Prostate gland (tissue), 2 donors: ENCODE data around the gene NDUFA1. TPM values are rescaled to one million over a fixed set of nuclear protein-coding genes. Genes with fewer than 3 reads are reported as not detected.
"Not testable (repeated sequence)": the region's sequence is repeated elsewhere in the genome, so short reads cannot be mapped to it uniquely, and the experiment has no call there.

ENCODE experiments used
- DNase-seq: peaks from one replicate; pipeline ENCODE4 v3.0.0-alpha.2; 2019; ENCODE audit warnings: low spot score
- H3K27ac ChIP-seq, 2 donors: fragments of 200-600 bp; sonication (generic); 2 replicates each; pipeline ENCODE4 v1.5.1; 2017 to 2019
- H3K27me3 ChIP-seq: fragments of 200-600 bp; sonication (generic); replicated peaks from 2 replicates; pipeline ENCODE4 v1.5.1; 2019; ENCODE audit not compliant: insufficient read depth
- H3K36me3 ChIP-seq, 2 donors: fragments of 200-600 bp; sonication (generic); 1 replicate in 1 of 2; 2 replicates in 1 of 2; pipeline versions ENCODE4 v1.5.1 to v1.8.1; 2017 to 2019
- H3K4me1 ChIP-seq: fragments of 200-600 bp; sonication (generic); replicated peaks from 2 replicates; pipeline ENCODE4 v1.5.1; 2019
- H3K4me3 ChIP-seq, 2 donors: fragments of 200-600 bp; sonication (generic); 2 replicates each; pipeline ENCODE4 v1.5.1; 2017 to 2019
- H3K9me3 ChIP-seq: fragments of 200-600 bp; sonication (generic); 2 replicates; pipeline ENCODE4 v1.5.1; 2017
- CTCF ChIP-seq, 4 experiments: fragments of 200-600 bp in 2 of 4; fragments of 450-650 bp in 2 of 4; sonication (generic) in 2 of 4; IDR thresholded peaks; 1 replicate in 3 of 4; 2 replicates in 1 of 4; pipeline ENCODE4 v1.5.1; 2016 to 2019; ENCODE audit warnings: antibody characterized with exemption in 4 of 4, mild to moderate bottlenecking in 2 of 4, moderate library complexity in 2 of 4
- POLR2A ChIP-seq: fragments of 450-650 bp; IDR thresholded peaks from one replicate; pipeline ENCODE4 v1.6.1; 2016; ENCODE audit warnings: antibody characterized with exemption, mild to moderate bottlenecking
- POLR2AphosphoS5 ChIP-seq: sonication (generic); formaldehyde crosslinking; IDR thresholded peaks from one replicate; pipeline ENCODE4 v1.6.1; 2017; ENCODE audit warnings: antibody characterized with exemption
- WGBS: methylation state at CpG from one replicate; pipeline ENCODE4 v1.1.5; 2018; 5-methylcytosine and 5-hydroxymethylcytosine counted together
- intact Hi-C: fragments of 100-400 bp; cut with DNase I; formaldehyde crosslinking; loops from one replicate; pipeline ENCODE4 v1.14.2; 2022
- total RNA-seq, 2 donors: library from RNA; depleted of rRNA; stranded (reverse); fragments of >200 nt; gene quantifications; one replicate each; pipeline ENCODE4 v1.1.0, GENCODE V29; 2016

The NDUFA1 gene
- total RNA-seq, result 10 to 100 TPM; 54.6 to 96.5 TPM

DNA sequence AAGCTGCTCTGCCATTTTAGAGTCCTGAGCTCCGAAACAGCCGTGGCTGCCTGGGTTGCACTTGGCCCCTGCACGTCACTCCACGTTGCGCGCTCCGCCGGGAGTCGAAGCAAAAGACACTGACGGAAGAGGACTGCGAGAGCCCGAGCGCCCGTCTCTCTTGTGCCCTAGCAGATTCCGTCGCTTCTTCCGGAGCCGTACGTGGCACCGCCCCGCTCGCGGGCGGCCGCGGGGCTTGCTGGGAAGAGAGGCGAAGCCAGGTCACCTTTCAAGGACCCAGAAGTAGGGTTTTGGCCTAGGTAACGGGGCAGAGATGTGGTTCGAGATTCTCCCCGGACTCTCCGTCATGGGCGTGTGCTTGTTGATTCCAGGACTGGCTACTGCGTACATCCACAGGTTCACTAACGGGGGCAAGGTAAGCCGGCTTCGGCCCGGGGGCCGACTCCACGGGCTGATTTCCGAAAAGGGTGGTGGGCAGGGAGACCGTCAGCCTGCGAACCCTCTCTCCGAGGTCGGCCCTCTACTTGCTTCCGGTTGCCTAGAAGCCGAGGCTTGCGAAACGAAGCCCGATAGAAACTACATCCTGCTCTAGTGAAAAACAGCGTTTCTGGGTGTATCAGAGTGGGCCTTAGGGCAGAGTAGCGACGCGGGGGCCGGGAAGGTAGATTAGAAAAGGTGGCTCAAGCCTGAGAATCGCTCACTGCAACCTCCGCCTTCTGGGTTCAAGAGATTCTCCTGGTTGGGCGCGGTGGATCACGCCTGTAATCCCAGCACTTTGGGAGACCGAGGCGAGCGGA lies at the start of gene NDUFA1, which contains the start of gene RNF113A:
Gene NDUFA1 (plus strand): TSS at position 234 of the 797 bp plus-strand sequence. CDS start 80 bp downstream, at position 314.
Gene RNF113A (minus strand): TSS at position 135 of the 797 bp plus-strand sequence. CDS start 120 bp downstream, at position 15.
- no peaks in the 10 kb centered on the region for H3K4me1 ChIP-seq
- no peaks in the 10 kb centered on the region for H3K27me3 ChIP-seq
- H3K27ac ChIP-seq, result peak within 1 kb of the TSS; percentile 83 to 89
- H3K36me3 ChIP-seq, result no peaks in the 10 kb centered on the region
- H3K9me3 ChIP-seq, result no peaks in the 10 kb centered on the region
- TF ChIP-seq CTCF (IDR thresholded peaks at IDR 0.05) (no peak), POLR2A (peak; percentile 53), POLR2AphosphoS5 (peak; percentile 88)
- WGBS, result 1% methylated on average over 25 of the region's 62 CpGs
- intact Hi-C loops, result loop anchor here (5.0 to 10.0 kb wide), 2 partner anchors 79 to 267 kb away; partner anchors contain the start of genes NKRF and RPL39
- DNase-seq, result peak; percentile 77
- peak within 1 kb of the TSS; percentile 50 to 54 for H3K4me3 ChIP-seq

DNA sequence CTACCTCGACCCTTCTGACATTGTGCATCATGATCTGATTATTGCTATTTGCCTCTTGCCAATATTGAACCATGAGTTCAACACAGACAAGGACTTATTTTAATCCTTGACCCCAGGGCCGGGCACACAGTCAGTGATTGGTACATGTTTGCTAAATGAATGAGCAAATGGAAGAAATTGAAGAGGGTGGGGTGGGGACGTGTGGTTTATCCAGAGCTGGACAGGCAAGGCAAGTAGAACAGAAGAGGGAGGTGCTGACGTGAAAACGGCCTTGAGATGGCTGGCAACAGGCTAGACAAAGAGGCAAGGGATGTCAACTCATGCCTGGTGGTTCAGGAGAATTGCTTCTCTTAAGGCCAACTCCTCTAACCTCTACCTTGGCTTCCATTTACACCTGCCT lies 47.4 kb upstream of the NDUFA1 start:
- H3K36me3 ChIP-seq, DNase-seq, intact Hi-C loops, H3K27ac ChIP-seq, H3K9me3 ChIP-seq, H3K4me3 ChIP-seq, H3K4me1 ChIP-seq, H3K27me3 ChIP-seq: not testable (repeated sequence)
- 86% methylated on average over 2 of the region's 5 CpGs for WGBS

DNA sequence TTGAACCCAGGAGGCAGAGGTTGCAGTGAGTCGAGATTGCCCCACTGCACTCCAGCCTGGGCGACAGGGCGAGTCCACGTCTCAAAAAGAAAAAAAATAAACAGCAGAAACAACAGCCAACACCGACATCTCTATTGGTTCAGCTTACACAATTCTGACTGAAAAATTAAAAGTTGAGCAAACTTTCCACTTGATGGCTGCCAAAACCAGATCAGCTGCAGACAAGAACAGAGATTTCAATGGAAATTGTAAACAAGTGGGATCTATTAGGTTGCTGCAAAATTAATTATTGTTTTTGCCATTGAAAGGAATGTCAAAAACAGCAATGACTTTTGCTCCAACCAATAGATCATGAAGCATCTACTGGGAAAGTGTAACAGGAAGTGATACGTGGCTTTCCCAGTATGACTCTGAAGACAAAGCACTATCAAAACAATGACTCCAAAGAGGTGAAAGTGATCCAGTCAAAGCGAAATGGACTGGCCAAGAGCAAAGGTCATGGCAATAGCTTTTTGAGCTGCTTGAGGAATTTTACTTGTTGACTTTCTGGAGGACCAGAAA lies 45.2 kb upstream of the NDUFA1 start:
- H3K27ac ChIP-seq, result no peak overlapping the region
- DNase-seq, result no peak

GRCh38 chrX:119828446-119828845 lies 43.2 kb upstream of the NDUFA1 start:
- 90% methylated on average over 5 of the region's 5 CpGs for WGBS
- no peak for DNase-seq
- no peak overlapping the region for H3K4me3 ChIP-seq
- no peaks in the 10 kb centered on the region for H3K27me3 ChIP-seq
- no peak overlapping the region for H3K27ac ChIP-seq
- no peaks in the 10 kb centered on the region for H3K4me1 ChIP-seq
- intact Hi-C loops, result no loop called here
- TF ChIP-seq POLR2A (no peak), POLR2AphosphoS5 (no peak), CTCF (IDR thresholded peaks at IDR 0.05) (no peak)
- H3K9me3 ChIP-seq, result no peaks in the 10 kb centered on the region
- H3K36me3 ChIP-seq, result no peaks in the 10 kb centered on the region

More for the DNA sequence above, 45.2 kb upstream of the NDUFA1 start:
- Histone ChIP-seq H3K36me3 (no peaks in the 10 kb centered on the region), H3K9me3 (no peaks in the 10 kb centered on the region), H3K27me3 (no peaks in the 10 kb centered on the region), H3K4me3 (no peak overlapping the region), H3K4me1 (no peaks in the 10 kb centered on the region)
- TF ChIP-seq POLR2A (no peak), POLR2AphosphoS5 (no peak), CTCF (IDR thresholded peaks at IDR 0.05) (no peak)
- whole genome bisulfite sequencing, result 74% methylated on average over 7 of the region's 7 CpGs
- intact Hi-C loops, result no loop called here

DNA sequence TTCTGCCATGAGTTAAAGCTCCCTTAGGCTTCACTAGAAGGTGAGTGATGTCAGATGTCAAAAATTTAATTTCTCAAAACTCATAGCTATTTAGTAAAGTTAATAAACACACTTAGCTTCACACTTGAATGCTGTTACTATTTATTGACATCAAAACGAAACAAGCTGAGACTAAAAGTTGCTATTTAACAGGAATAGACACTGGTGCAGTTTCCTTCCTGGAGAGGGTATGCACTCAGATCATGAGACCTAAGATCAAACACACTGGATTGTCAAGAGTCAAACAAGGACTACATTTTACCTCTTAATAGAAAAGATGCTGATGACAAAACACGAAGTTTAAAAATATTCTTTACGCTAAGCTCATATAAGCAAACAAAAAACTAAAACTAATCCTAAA lies 37.7 kb upstream of the NDUFA1 start:
- Histone ChIP-seq H3K9me3 (no peaks in the 10 kb centered on the region), H3K4me1 (no peaks in the 10 kb centered on the region), H3K4me3 (no peak overlapping the region), H3K27me3 (no peaks in the 10 kb centered on the region), H3K27ac (no peak overlapping the region), H3K36me3 (no peaks in the 10 kb centered on the region)
- intact Hi-C loops, result no loop called here
- TF ChIP-seq POLR2A (no peak), POLR2AphosphoS5 (no peak), CTCF (IDR thresholded peaks at IDR 0.05) (no peak)
- DNase-seq, result no peak
- whole genome bisulfite sequencing, result 80% methylated on average over 3 of the region's 3 CpGs
